A673 (cell line): ENCODE measurements around the gene SPP2.

Source experiments
- CTCF ChIP-seq: fragments of 300-800, 200-600 bp; sonication (generic); conservative IDR thresholded peaks from 2 replicates; pipeline ENCODE4 v1.5.1; 2017; ENCODE audit warnings: low read depth, mild to moderate bottlenecking, antibody characterized with exemption, low read length, moderate library complexity, mixed read lengths
- EZH2 ChIP-seq: fragments of 200-600 bp; sonication (generic); IDR thresholded peaks from 2 replicates; pipeline ENCODE4 v1.6.1; 2017; ENCODE audit warnings: borderline replicate concordance, low read depth, mild to moderate bottlenecking, mixed read lengths, antibody characterized with exemption, low read length; ENCODE audit not compliant: poor library complexity, severe bottlenecking

GRCh38 chr2:234048049-234048448 lies 2.5 kb upstream of the SPP2 start:
- TF ChIP-seq CTCF: no peak
- TF ChIP-seq EZH2: no peak
